Superior temporal gyrus (tissue), 1 donor: ENCODE data around the gene RRP9.
"Not testable (repeated sequence)": the region's sequence is repeated elsewhere in the genome, so short reads cannot be mapped to it uniquely, and the experiment has no call there.

ENCODE experiments used
- DNase-seq: peaks from one replicate; pipeline ENCODE4 v3.0.0-alpha.2; 2016; ENCODE audit errors: extremely low spot score

RRP9 gene

GRCh38 chr3:51904034-51904823 is 37.5 kb downstream of the RRP9 start:
- DNase-seq = no peak

DNA sequence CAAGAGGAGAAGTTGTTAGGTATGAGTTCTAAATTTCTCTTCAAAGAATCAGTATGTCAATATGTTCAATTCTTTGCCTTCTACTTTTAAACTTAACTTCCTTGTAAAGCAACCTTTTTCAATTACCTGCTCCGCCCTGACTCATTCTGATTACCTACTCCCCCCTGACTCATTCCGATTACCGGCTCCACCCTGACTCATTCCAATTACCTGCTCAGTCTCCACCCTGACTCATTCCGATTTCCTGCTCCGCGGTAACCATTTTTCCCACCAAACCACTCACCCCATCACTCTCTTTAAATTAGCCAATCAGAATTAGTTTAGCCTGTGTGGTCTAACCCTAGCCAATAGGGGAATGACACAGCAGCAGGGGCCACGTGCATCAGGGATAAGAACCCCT is 39.3 kb downstream of the RRP9 start:
- DNase-seq = not testable (repeated sequence)

GRCh38 chr3:51900043-51900442 is 41.7 kb downstream of the RRP9 start:
- DNase-seq = not testable (repeated sequence)

GRCh38 chr3:51897391-51897790 is 44.3 kb downstream of the RRP9 start:
- DNase-seq = no peak

- no peak for DNase-seq
Measured at GRCh38 chr3:51896607-51897305, 44.9 kb downstream of the RRP9 start.

GRCh38 chr3:51894939-51895338 is 46.8 kb downstream of the RRP9 start:
- DNase-seq = no peak

DNA sequence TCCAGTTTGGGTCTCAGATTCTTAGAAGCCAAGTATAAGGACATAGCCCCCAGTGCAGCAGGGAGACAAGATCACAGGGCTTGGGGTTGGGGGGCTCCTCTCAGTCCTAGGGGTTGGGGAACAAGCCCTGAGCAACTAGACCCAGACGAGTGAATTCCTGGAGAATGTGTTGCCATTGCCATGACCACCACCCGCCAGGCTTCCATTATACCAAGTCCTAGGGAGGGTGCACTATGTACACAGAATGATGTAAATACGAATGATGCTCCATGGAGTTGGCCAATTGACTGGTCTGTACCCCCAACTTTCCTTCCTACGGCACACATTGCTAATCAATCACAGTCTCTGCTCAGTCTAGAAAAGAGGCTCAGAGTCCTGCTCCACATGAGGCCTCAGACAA is 47.3 kb downstream of the RRP9 start:
- no peak for DNase-seq

- no peak for DNase-seq
Measured at GRCh38 chr3:51891242-51892039, 50.3 kb downstream of the RRP9 start.

DNA sequence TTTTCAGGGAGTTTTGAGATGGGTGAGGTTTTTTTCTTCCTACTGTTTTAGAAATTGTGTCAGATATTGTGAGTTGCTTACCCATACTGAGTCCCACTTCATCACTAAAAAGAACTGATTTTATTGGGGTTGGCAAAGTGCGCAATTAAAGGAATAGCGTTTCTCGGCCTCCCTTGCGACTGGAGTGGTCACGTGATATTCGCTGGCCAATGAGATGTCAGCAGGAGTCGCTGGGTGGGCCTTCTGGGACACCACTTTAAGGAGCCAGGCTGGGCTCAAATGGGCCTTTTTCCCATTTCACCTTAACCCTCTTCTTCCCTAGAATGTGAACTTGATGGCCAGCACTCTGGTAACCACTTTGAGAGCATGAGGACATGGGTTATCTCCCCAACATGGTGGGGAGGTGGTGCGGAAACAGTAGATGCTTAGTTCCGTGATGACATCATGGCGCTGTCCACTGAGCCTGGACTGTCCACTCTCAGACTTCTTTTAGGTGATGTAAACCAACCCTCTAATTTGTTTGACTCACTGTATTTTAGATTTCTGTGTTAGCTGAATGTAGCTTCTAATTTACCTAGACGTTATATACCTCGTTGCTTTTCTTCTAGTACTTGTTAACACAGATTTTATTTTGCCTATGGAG is 53.1 kb downstream of the RRP9 start:
- DNase-seq = no peak

GRCh38 chr3:51887620-51888019 is 54.1 kb downstream of the RRP9 start:
- no peak for DNase-seq

GRCh38 chr3:51886447-51886846 is 55.3 kb downstream of the RRP9 start:
- no peak for DNase-seq
